Activated CD4-positive, alpha-beta T cell treated with anti-CD3 and anti-CD28 coated beads, Interleukin-2, amount 50 U/mL, for 4 hours (primary cell): Measurements from ENCODE around the gene MIPEP.

Experiments used
- DNase-seq, 2 experiments: peaks; one replicate each; pipeline ENCODE4 v3.0.0-alpha.2; 2020

Gene MIPEP

GRCh38 chr13:23703246-23703860, 185.8 kb downstream of the MIPEP start:
- DNase-seq, result no peak

GRCh38 chr13:23701636-23702035, 187.6 kb downstream of the MIPEP start:
- no peak for DNase-seq

- DNase-seq, result no peak
Observed at GRCh38 chr13:23701186-23701585, 188.0 kb downstream of the MIPEP start.

- no peak for DNase-seq
Observed at GRCh38 chr13:23699271-23699670, 189.9 kb downstream of the MIPEP start.

GRCh38 chr13:23697772-23698313, 191.4 kb downstream of the MIPEP start:
- DNase-seq, result no peak

- no peak for DNase-seq
Observed at GRCh38 chr13:23696610-23697009, 192.6 kb downstream of the MIPEP start.

GRCh38 chr13:23695711-23696464, 193.3 kb downstream of the MIPEP start:
- peak; percentile 28 to 33 for DNase-seq

GRCh38 chr13:23695196-23695595, 194.0 kb downstream of the MIPEP start:
- no peak for DNase-seq

- DNase-seq, result no peak
Observed at GRCh38 chr13:23692816-23693215, 196.4 kb downstream of the MIPEP start.

- no peak for DNase-seq
Observed at GRCh38 chr13:23690668-23691067, 198.5 kb downstream of the MIPEP start.

- DNase-seq, result no peak
Observed at GRCh38 chr13:23688336-23688735, 200.9 kb downstream of the MIPEP start.

- no peak for DNase-seq
Observed at GRCh38 chr13:23687614-23688013, 201.6 kb downstream of the MIPEP start.

GRCh38 chr13:23686948-23687347, 202.3 kb downstream of the MIPEP start:
- DNase-seq, result no peak

GRCh38 chr13:23685416-23685815, 203.8 kb downstream of the MIPEP start:
- DNase-seq, result no peak

GRCh38 chr13:23684647-23685046, 204.6 kb downstream of the MIPEP start:
- DNase-seq, result no peak

- DNase-seq, result no peak
Observed at GRCh38 chr13:23683084-23683483, 206.1 kb downstream of the MIPEP start.

- no peak for DNase-seq
Observed at GRCh38 chr13:23680845-23681669, 208.1 kb downstream of the MIPEP start.
